ENCODE measurements around the gene C10orf90.

GRCh38 chr10:126439942-126440341 is 230.6 kb downstream of the C10orf90 start:
- no peak for TF ChIP-seq NFRKB (IDR thresholded peaks at IDR 0.05)
- TF ChIP-seq ELF4 (IDR thresholded peaks at IDR 0.05) = no peak
- TF ChIP-seq SP1 (IDR thresholded peaks at IDR 0.05) = no peak
- TF ChIP-seq FOXM1 (IDR thresholded peaks at IDR 0.05; ENCODE audit: borderline replicate concordance) = no peak
- TF ChIP-seq ZNF384 (IDR thresholded peaks at IDR 0.05) = no peak
- no peak for TF ChIP-seq CTBP1 (IDR thresholded peaks at IDR 0.05; ENCODE audit: borderline replicate concordance)
- TF ChIP-seq BHLHE40 (IDR thresholded peaks at IDR 0.05; ENCODE audit: borderline replicate concordance) = no peak
- no peak for TF ChIP-seq LEF1 (IDR thresholded peaks at IDR 0.05; ENCODE audit: borderline replicate concordance)
- no peak for TF ChIP-seq HDGF (IDR thresholded peaks at IDR 0.05; ENCODE audit: borderline replicate concordance)
- no peak for TF ChIP-seq FOXA1 (IDR thresholded peaks at IDR 0.05)
- no peak for TF ChIP-seq L3MBTL2 (conservative IDR thresholded peaks at IDR 0.05)

Measured in HEK293T (cell line).